Neuron (in vitro differentiated cells): ENCODE measurements around the gene PDE4D.

Source experiments
- H2AFZ ChIP-seq: one replicate; pipeline ENCODE4 v1.6.1; 2013; ENCODE audit warnings: low read depth, mild to moderate bottlenecking, inconsistent platforms, low read length, moderate library complexity
- H3K27me3 ChIP-seq: one replicate; pipeline ENCODE4 v1.6.1; 2013; ENCODE audit warnings: low read length; ENCODE audit not compliant: insufficient read depth
- H3K36me3 ChIP-seq: one replicate; pipeline ENCODE4 v1.6.1; 2013; ENCODE audit warnings: low read length; ENCODE audit not compliant: insufficient read depth
- H3K4me1 ChIP-seq: one replicate; pipeline ENCODE4 v1.6.1; 2013; ENCODE audit warnings: low read length; ENCODE audit not compliant: insufficient read depth
- H3K4me3 ChIP-seq: 2 replicates; pipeline ENCODE4 v1.5.1; 2013; ENCODE audit warnings: mild to moderate bottlenecking, low read length, moderate library complexity
- H3K9me3 ChIP-seq: one replicate; pipeline ENCODE4 v1.6.1; 2013; ENCODE audit warnings: low read length

PDE4D gene

GRCh38 chr5:59439303-59439702, 454.2 kb downstream of the PDE4D start:
- no peaks in the 10 kb centered on the region for H3K4me1 ChIP-seq
- H3K27me3 ChIP-seq, result no peaks in the 10 kb centered on the region
- no peak overlapping the region for H2AFZ ChIP-seq
- no peak overlapping the region for H3K4me3 ChIP-seq
- H3K9me3 ChIP-seq, result no peaks in the 10 kb centered on the region
- no peaks in the 10 kb centered on the region for H3K36me3 ChIP-seq

DNA sequence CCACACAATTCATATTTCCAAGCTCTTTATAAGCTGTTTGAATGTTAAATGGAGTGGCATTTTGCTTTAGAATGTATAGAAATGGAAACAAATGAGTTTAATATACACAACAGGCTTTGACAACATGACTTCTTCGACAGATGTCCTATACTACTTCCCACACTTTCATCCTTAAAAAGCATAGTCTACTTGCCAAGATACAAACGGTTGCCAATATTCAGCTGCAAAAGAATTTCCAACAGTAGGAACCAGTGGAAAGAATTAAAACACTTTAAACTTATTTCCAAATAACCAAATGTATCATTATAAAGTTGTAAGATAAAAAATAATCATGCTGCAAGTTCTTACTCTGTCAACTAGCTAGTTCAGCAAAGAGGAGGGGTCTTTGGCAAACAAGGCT, 456.4 kb downstream of the PDE4D start:
- Histone ChIP-seq H3K4me1 (no peaks in the 10 kb centered on the region), H3K9me3 (no peaks in the 10 kb centered on the region), H3K27me3 (no peaks in the 10 kb centered on the region)

DNA sequence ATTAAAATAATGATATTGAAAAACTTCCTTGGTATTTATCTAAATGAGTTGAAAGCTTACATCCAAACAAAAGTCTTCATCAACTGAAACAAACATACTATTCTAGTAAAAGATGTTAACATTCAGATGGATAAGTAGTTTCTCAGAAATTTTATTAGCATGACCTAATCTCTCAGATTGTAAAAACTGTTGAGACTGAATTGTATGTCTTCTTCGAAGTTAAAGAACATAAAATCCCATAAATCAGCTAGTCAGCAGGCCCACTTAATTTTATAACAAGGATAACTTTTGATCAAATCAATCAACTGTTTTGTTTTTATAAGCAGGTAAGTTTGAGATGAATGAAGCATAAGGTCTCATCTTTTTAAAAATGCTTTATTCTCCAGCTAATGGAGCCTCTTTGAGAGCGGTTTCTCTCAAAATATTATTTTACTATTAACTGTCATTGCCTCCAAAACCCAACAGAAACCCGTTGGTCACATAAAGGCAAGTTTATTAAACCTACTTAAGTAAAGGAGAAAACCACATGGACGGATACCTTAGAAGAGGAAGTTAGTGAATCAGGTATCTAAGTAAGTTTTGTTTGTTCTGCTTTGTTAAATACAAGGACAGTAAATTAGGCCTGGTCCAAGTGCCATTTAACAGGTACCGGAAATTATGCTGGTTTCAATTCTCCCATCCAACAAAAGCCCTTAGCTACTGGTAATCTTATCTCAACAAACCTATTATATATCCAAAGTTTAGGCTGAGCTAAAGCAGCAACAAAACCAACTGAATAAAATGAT, 457.0 kb downstream of the PDE4D start:
- Histone ChIP-seq H3K4me3 (no peak overlapping the region), H3K36me3 (no peaks in the 10 kb centered on the region), H3K4me1 (no peaks in the 10 kb centered on the region), H3K9me3 (no peaks in the 10 kb centered on the region), H2AFZ (no peak overlapping the region), H3K27me3 (no peaks in the 10 kb centered on the region)

More for the DNA sequence above, 456.4 kb downstream of the PDE4D start:
- H2AFZ ChIP-seq, result no peak overlapping the region
- no peak overlapping the region for H3K4me3 ChIP-seq
- H3K36me3 ChIP-seq, result no peaks in the 10 kb centered on the region

- H3K36me3 ChIP-seq, result no peaks in the 10 kb centered on the region
- H3K4me1 ChIP-seq, result no peaks in the 10 kb centered on the region
- no peak overlapping the region for H2AFZ ChIP-seq
Measured at GRCh38 chr5:59433174-59433573, 460.4 kb downstream of the PDE4D start.

GRCh38 chr5:59430066-59430685, 463.4 kb downstream of the PDE4D start:
- Histone ChIP-seq H2AFZ (no peak overlapping the region), H3K4me1 (no peaks in the 10 kb centered on the region), H3K9me3 (no peaks in the 10 kb centered on the region), H3K27me3 (no peaks in the 10 kb centered on the region), H3K4me3 (no peak overlapping the region), H3K36me3 (no peaks in the 10 kb centered on the region)

More at GRCh38 chr5:59433174-59433573, 460.4 kb downstream of the PDE4D start:
- Histone ChIP-seq H3K9me3 (no peaks in the 10 kb centered on the region), H3K4me3 (no peak overlapping the region), H3K27me3 (no peaks in the 10 kb centered on the region)

DNA sequence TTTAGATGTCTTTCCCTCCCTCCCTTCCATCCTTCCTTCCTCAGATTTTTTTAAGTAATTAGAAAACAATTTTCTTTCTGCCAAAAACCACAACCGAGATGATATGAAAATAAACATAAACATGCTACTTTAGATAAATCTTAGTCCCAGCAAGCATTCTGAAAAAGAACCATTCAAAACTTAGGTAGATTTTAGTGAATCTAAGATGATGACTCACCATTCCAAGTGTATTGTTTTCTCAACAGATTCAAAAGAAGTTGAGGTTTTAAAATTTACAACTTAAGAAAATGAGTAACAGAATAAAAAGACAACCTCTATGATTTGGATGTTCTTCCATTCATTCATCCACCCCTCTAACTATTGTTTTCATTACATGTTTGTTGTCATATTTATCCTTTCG, 465.1 kb downstream of the PDE4D start:
- H3K27me3 ChIP-seq, result no peaks in the 10 kb centered on the region
- H2AFZ ChIP-seq, result no peak overlapping the region
- H3K36me3 ChIP-seq, result no peaks in the 10 kb centered on the region
- H3K4me3 ChIP-seq, result no peak overlapping the region
- H3K9me3 ChIP-seq, result no peaks in the 10 kb centered on the region
- H3K4me1 ChIP-seq, result no peaks in the 10 kb centered on the region

GRCh38 chr5:59424515-59424914, 469.0 kb downstream of the PDE4D start:
- Histone ChIP-seq H3K9me3 (no peaks in the 10 kb centered on the region), H3K4me3 (no peak overlapping the region), H3K36me3 (no peaks in the 10 kb centered on the region), H3K4me1 (peaks cover 6% of the 10 kb centered on the region), H2AFZ (no peak overlapping the region), H3K27me3 (no peaks in the 10 kb centered on the region)

DNA sequence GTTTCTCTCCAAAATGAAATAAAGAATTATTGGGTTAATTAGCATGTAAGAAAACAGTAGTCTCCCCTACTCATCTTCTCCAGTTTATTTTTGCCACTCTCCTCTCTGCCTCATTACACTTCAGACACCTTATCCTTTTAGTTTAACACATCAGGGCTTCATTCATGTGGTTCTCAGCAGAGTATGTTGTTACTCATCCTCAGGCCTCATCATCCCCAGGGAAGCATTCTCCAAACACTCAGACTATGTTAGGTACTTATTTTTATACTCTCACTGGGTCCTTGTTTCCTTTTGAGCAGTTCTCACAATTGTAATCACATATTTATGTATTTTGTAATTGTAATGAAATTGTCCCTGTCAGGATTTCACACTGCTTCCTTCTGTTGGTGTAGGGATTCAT, 470.5 kb downstream of the PDE4D start:
- no peaks in the 10 kb centered on the region for H3K9me3 ChIP-seq
- H3K36me3 ChIP-seq, result no peaks in the 10 kb centered on the region
- H3K4me3 ChIP-seq, result no peak overlapping the region
- no peak overlapping the region for H2AFZ ChIP-seq
- H3K27me3 ChIP-seq, result no peaks in the 10 kb centered on the region
- H3K4me1 ChIP-seq, result peaks cover 6% of the 10 kb centered on the region

GRCh38 chr5:59421986-59422941, 471.3 kb downstream of the PDE4D start:
- peaks cover 6% of the 10 kb centered on the region for H3K4me1 ChIP-seq
- no peaks in the 10 kb centered on the region for H3K36me3 ChIP-seq
- no peak overlapping the region for H2AFZ ChIP-seq
- H3K27me3 ChIP-seq, result no peaks in the 10 kb centered on the region
- no peaks in the 10 kb centered on the region for H3K9me3 ChIP-seq
- H3K4me3 ChIP-seq, result no peak overlapping the region

GRCh38 chr5:59420596-59420995, 472.9 kb downstream of the PDE4D start:
- Histone ChIP-seq H3K4me3 (no peak overlapping the region), H3K36me3 (no peaks in the 10 kb centered on the region), H3K9me3 (no peaks in the 10 kb centered on the region), H2AFZ (no peak overlapping the region), H3K4me1 (peaks cover 6% of the 10 kb centered on the region), H3K27me3 (no peaks in the 10 kb centered on the region)

- Histone ChIP-seq H3K4me3 (no peak overlapping the region), H3K4me1 (peaks cover 6% of the 10 kb centered on the region), H3K9me3 (no peaks in the 10 kb centered on the region), H3K27me3 (no peaks in the 10 kb centered on the region), H2AFZ (no peak overlapping the region), H3K36me3 (no peaks in the 10 kb centered on the region)
Measured at GRCh38 chr5:59418808-59419207, 474.7 kb downstream of the PDE4D start.

DNA sequence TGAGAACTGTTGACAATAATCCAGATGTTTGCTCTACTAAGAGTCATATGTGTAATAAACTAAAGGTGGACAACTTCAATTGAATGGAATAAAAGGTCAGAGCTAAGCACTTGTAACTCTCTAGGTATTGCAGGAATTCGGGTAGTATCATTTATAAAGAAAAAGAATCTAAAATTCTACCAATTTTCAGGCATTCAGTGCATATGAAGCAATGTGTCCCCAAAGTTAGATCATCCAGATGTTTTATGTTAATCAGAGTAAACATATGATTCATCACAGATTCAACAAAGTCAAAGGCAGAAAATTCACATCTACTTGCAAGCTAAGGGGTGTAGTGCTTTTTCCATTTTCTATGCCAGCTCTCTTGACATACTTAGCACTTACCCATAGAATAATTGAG, 477.1 kb downstream of the PDE4D start:
- Histone ChIP-seq H3K4me3 (no peak overlapping the region), H3K9me3 (no peaks in the 10 kb centered on the region), H2AFZ (no peak overlapping the region), H3K27me3 (no peaks in the 10 kb centered on the region), H3K36me3 (no peaks in the 10 kb centered on the region), H3K4me1 (peaks cover 6% of the 10 kb centered on the region)

GRCh38 chr5:59416026-59416425, 477.5 kb downstream of the PDE4D start:
- H2AFZ ChIP-seq, result no peak overlapping the region
- H3K4me3 ChIP-seq, result no peak overlapping the region
- H3K9me3 ChIP-seq, result no peaks in the 10 kb centered on the region
- peaks cover 6% of the 10 kb centered on the region for H3K4me1 ChIP-seq
- H3K36me3 ChIP-seq, result no peaks in the 10 kb centered on the region
- H3K27me3 ChIP-seq, result no peaks in the 10 kb centered on the region
